Gastrocnemius medialis (tissue), 4 donors: ENCODE results near the gene GOLGA6A.

ENCODE experiments used
- POLR2A ChIP-seq, 2 donors: fragments of 450-650 bp; IDR thresholded peaks; one replicate each; pipeline ENCODE4 v1.6.1; 2017; ENCODE audit warnings: antibody characterized with exemption in 2 of 2, mild to moderate bottlenecking in 2 of 2, moderate library complexity in 2 of 2
- TF ChIP-seq, protein P1 (sequence below), 5 experiments: fragments of 450-650 bp in 3 of 5; fragments of 200-600 bp in 2 of 5; sonication (generic) in 2 of 5; IDR thresholded peaks in 4 of 5; conservative IDR thresholded peaks in 1 of 5; 1 replicate in 4 of 5; 2 replicates in 1 of 5; pipeline ENCODE4 v1.5.1; 2016 to 2019; ENCODE audit warnings: antibody characterized with exemption in 5 of 5, mild to moderate bottlenecking in 3 of 5, moderate library complexity in 3 of 5

DNA sequence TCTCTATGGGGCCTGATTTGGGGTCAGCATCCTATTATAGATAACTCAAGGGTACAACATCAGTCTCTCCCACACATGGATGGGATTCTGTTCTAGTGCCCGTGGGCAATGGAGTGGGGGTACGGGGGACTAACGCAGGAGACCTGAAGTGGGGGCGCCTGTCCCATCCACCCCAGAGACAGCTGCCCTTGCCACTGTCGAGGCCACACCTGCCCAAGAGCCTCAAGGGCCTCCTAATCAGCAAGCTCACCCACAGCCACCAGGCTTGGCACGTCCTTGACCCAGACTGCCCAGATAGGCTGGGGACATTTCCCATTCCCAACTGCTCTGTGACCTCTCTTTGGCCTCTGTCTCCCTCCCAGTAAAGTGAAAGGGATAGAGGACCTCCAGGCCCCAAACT, 39.5 kb upstream of the GOLGA6A start:
- TF ChIP-seq, protein P1, sequence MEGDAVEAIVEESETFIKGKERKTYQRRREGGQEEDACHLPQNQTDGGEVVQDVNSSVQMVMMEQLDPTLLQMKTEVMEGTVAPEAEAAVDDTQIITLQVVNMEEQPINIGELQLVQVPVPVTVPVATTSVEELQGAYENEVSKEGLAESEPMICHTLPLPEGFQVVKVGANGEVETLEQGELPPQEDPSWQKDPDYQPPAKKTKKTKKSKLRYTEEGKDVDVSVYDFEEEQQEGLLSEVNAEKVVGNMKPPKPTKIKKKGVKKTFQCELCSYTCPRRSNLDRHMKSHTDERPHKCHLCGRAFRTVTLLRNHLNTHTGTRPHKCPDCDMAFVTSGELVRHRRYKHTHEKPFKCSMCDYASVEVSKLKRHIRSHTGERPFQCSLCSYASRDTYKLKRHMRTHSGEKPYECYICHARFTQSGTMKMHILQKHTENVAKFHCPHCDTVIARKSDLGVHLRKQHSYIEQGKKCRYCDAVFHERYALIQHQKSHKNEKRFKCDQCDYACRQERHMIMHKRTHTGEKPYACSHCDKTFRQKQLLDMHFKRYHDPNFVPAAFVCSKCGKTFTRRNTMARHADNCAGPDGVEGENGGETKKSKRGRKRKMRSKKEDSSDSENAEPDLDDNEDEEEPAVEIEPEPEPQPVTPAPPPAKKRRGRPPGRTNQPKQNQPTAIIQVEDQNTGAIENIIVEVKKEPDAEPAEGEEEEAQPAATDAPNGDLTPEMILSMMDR (IDR thresholded peaks at IDR 0.05 in 4 of 5, conservative IDR thresholded peaks at IDR 0.05 in 1 of 5), result no peak
- TF ChIP-seq POLR2A (IDR thresholded peaks at IDR 0.05), result no peak
